Ammon's horn (tissue), 1 donor: ENCODE data around the gene COL5A2.

Experiments
- DNase-seq: peaks from one replicate; pipeline ENCODE4 v3.0.0-alpha.2; 2016; ENCODE audit warnings: low spot score

COL5A2 gene

GRCh38 chr2:189048189-189048588 is 131.4 kb downstream of the COL5A2 start:
- no peak for DNase-seq

DNA sequence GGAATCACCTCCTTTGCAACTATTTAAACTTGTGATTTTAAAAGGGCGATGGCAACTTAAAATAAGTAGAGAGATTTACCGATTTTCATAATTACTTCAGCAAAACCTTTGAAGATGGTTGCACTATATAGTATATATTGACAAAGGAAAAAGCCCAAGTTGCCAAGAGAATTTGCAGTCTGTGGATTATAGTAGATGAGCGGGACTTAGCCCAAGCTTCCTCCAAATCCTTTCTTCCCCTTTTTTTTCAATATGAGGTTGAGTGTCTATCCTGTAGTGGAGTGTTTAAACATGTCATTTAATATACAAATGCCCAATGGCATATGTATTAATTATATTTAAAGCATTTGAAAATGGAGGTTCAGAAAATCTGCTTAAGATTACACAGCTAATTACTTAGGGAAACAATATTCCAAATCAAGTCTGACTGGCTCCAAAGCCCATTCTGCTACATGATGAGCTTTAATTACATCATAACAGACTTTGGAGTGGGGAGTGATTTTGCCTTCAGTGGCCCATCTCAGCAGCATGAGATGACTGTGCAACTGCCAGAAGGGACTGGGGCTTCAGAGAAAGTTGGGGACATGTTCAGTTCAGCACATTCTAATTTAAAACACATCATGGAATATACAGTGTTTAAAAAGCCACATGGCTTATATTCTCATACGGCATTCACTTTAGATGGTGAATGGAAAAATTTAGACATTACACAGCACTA is 132.2 kb downstream of the COL5A2 start:
- DNase-seq, result no peak

- DNase-seq, result no peak
Observed at GRCh38 chr2:189046320-189046719, 133.2 kb downstream of the COL5A2 start.

DNA sequence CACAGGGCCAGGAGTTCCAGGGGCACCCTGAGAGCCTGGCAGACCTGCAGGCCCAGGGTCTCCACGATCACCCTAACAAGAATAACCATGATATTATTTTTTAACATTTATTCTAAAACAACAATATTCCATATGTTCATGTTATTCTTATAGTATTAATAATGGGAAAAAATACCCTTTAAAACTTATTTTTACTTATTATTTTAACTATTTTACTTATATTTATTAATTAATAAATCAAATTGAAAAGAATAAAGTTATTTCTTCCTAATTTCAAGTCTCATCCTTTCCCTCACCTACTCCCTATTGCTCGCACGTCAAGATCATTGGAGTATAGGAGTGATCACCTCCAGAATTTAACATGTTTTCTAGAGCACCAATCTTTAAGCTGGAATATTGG is 133.7 kb downstream of the COL5A2 start:
- DNase-seq, result no peak

DNA sequence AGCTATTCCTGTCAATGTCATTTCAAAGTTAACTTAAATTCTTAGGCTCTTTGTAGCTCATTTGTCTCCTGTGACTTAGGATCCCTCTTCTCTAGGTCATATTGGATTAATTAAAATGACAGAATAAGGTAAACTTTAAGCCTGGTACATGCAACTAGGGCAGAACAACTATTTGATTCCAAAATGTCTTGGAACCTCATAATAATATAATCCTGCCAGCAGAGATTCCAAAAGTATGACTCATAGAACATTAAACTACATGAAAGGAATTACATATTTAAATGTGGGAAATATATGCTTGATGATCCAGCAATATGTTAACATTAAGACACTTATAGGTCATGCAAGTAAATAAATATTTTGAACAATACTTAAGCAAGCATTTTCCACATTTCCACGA is 142.0 kb downstream of the COL5A2 start:
- DNase-seq, result no peak

DNA sequence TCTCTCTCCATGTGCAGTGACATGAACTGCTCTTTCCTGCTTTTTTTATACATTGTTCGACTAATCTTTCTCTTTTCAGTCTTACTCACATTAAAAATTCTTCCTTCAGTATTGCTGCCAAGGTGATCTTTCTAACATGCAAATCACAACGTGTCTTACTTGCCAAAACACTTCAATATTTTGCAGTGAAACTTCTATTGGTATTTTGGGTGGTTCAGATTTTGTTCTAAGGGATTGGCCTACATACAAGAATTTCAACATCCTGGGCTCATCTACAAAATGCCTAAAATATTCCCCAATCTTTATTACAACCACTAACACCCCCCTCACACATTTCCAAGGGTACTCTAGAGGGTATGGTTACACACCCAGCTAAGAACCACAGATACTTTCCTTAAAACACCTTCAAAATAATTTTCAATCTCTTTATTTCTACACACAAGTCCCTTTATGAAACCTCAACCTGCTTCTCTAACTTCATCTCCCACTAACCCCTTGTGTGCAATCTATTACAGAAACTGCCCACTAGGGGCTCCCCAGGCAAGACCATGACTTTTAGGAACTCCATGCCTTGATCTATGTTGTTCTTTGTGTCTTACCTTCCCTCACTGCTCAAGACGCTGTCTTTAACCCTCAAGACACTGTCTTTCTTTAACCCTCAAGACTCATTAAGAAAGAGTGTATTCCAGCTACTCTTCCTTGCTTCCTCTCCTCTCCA is 154.5 kb downstream of the COL5A2 start:
- no peak for DNase-seq

- DNase-seq, result no peak
Observed at GRCh38 chr2:189022492-189022891, 157.1 kb downstream of the COL5A2 start.

DNA sequence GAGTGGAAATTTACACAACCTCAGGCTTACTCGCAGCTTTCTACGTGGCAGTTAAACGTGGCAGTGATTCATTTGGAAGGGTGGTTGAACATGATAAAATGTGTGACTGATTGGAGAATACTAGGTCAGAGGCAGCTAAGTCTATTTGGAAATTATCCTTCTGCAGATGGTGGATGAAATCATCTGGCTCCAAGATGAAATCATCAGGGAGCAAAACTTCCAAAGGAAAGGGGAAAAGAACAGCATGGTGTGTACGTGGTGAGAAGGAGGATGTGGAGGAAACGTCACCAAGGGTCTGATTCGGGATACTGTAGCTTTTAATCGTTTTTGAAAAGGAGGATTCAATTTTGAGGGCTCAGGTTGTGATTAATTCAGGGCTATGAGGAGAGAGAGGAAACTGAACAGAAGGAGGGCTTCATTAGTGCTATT is 157.5 kb downstream of the COL5A2 start:
- DNase-seq, result peak; percentile 25

- no peak for DNase-seq
Observed at GRCh38 chr2:189020179-189020578, 159.4 kb downstream of the COL5A2 start.

GRCh38 chr2:189018631-189019030 is 160.9 kb downstream of the COL5A2 start:
- DNase-seq, result no peak

- DNase-seq, result no peak
Observed at GRCh38 chr2:189016311-189016861, 163.2 kb downstream of the COL5A2 start.

- no peak for DNase-seq
Observed at GRCh38 chr2:189015359-189015758, 164.2 kb downstream of the COL5A2 start.

DNA sequence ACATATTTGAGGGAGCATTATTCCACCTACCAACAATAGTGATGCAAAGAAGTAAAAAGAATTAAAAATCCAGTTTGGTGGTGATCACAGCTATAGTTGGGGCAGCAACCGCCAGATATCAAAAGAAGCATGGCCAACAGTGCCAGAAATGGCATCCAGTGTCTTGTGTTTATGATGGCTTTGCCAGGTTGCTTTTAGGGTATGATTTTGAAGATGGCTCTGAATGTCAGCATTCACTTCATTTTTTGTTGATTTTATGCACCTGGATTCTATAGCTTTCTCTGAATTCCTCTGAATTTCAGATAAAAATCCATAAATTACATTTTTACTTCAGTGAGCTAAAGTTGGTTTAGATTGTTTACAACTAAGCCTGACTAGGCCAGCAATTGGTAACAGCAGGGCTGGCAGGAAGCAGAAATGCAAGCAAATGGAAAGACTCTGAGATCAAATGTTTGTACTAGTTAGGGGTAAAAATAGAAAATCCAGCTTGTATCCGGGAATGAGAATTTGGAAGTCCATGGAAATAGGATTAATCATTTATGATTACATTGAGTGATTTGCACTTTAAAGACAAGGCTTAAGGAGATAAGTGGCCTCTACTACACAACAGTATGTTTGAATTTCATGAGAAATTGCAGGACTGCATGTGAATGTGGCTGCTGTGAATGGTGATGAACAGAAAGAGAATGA is 165.0 kb downstream of the COL5A2 start:
- DNase-seq, result peak; percentile 36

GRCh38 chr2:189013671-189014448 is 165.7 kb downstream of the COL5A2 start:
- DNase-seq, result no peak

DNA sequence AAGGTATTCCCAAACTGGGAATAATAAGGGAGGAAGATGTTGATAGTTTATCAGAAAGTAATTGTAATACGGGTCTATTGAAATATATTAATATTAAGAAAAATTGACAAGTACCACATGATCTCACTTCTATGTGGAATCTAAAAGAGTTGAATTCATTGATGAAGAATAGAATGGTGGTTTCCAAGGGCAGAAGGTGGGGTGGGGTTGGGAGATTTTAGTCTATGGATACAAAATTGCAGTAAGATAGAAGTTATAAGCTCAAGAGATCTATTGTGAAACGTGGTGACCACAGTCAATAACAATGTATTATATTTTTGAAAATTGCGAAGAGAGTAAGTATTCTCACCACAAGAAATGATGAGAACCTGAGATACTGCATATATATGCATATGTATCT is 166.5 kb downstream of the COL5A2 start:
- DNase-seq, result no peak

- DNase-seq, result no peak
Observed at GRCh38 chr2:189012351-189012750, 167.2 kb downstream of the COL5A2 start.

DNA sequence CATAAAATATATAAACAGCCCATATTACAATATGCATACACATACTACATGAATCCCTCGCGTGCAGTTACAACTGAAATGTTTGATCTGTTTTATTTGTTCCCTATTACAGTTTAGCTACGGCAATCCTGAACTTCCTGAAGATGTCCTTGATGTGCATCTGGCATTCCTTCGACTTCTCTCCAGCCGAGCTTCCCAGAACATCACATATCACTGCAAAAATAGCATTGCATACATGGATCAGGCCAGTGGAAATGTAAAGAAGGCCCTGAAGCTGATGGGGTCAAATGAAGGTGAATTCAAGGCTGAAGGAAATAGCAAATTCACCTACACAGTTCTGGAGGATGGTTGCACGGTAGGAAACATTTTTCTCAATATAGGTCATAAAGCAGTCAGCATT is 169.0 kb downstream of the COL5A2 start:
- no peak for DNase-seq

DNA sequence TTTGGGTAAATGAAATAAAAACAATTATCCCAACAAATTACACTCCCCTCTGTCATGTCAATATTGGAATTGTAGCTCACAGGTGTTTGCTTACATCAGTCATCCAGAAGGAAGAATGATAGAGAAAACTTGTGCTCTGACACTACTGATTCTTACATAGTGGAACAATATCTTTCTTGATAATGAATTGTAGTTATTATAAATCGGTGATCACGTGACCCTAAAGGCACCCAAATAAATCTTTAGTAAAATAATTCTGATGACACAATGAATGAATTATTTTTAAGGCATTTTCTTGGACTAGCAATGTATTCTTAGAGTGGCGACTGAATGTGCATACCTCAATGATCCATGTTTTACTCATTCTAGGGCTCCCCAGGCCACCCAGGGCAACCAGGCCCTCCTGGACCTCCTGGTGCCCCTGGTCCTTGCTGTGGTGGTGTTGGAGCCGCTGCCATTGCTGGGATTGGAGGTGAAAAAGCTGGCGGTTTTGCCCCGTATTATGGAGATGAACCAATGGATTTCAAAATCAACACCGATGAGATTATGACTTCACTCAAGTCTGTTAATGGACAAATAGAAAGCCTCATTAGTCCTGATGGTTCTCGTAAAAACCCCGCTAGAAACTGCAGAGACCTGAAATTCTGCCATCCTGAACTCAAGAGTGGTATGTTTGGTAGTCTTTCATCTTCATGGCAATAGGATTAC is 170.9 kb downstream of the COL5A2 start:
- no peak for DNase-seq

DNA sequence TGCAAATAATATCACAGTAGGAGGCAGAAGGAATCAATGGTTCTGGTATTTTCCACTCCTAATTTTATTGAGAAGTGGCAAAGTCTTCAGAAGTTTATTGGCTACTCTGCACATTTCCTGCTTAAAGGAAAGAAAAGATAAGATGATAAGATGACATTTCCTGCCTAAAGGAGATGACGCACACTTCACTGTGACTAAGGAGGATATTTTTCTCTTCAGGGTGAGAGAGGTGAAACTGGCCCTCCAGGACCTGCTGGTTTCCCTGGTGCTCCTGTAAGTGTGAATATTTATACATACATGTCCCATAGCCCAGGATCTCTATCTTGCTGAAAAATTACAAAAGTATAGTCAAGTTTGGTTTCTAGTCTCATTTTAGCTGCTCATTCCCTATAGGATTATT is 177.5 kb downstream of the COL5A2 start:
- no peak for DNase-seq

GRCh38 chr2:189000221-189000620 is 179.3 kb downstream of the COL5A2 start:
- DNase-seq, result no peak

GRCh38 chr2:188997263-188997662 is 182.3 kb downstream of the COL5A2 start:
- DNase-seq, result no peak
